GM21737 (cell line): ENCODE results near the gene CEP131.
A peak's percentile ranks its signal among the peaks of the same experiment; 100 is the strongest.

Experiments
- ATAC-seq: cut with Tn5 transposase; IDR thresholded peaks from one replicate; pipeline ENCODE4 v1.9.1; 2021; ENCODE audit warnings: mild to moderate bottlenecking, moderate library complexity; ENCODE audit not compliant: unreplicated experiment

The CEP131 gene

GRCh38 chr17:81222906-81223761 is at the start of gene CEP131:
Gene CEP131, minus strand, starts transcription at chr17:81222965. Its CDS starts 2,909 bp downstream, at chr17:81220056.
- ATAC-seq = peak; percentile 92

GRCh38 chr17:81271226-81271625 is 48.5 kb upstream of the CEP131 start:
- ATAC-seq = no peak

GRCh38 chr17:81270279-81270678 is 47.5 kb upstream of the CEP131 start:
- ATAC-seq = no peak

- ATAC-seq = no peak
Measured at GRCh38 chr17:81267390-81268067, 44.8 kb upstream of the CEP131 start.

GRCh38 chr17:81265576-81265975 is 42.8 kb upstream of the CEP131 start:
- no peak for ATAC-seq

GRCh38 chr17:81264640-81265039 is 41.9 kb upstream of the CEP131 start:
- ATAC-seq = no peak

GRCh38 chr17:81263371-81264181 is 40.8 kb upstream of the CEP131 start:
- no peak for ATAC-seq

GRCh38 chr17:81261582-81262336 is 39.0 kb upstream of the CEP131 start:
- no peak for ATAC-seq

GRCh38 chr17:81261096-81261495 is 38.3 kb upstream of the CEP131 start:
- no peak for ATAC-seq

- ATAC-seq = no peak
Measured at GRCh38 chr17:81260641-81261040, 37.9 kb upstream of the CEP131 start.

GRCh38 chr17:81260171-81260570 is 37.4 kb upstream of the CEP131 start:
- no peak for ATAC-seq

GRCh38 chr17:81259058-81259605 is 36.4 kb upstream of the CEP131 start:
- no peak for ATAC-seq

- no peak for ATAC-seq
Measured at GRCh38 chr17:81258292-81258691, 35.5 kb upstream of the CEP131 start.

- no peak for ATAC-seq
Measured at GRCh38 chr17:81257533-81257932, 34.8 kb upstream of the CEP131 start.

GRCh38 chr17:81256616-81257015 is 33.9 kb upstream of the CEP131 start:
- no peak for ATAC-seq

- ATAC-seq = no peak
Measured at GRCh38 chr17:81254955-81255717, 32.4 kb upstream of the CEP131 start.

GRCh38 chr17:81253358-81254131 is 30.8 kb upstream of the CEP131 start:
- no peak for ATAC-seq

GRCh38 chr17:81252987-81253329 is 30.2 kb upstream of the CEP131 start:
- no peak for ATAC-seq
